GM12878 (cell line): ENCODE results near the gene FKRP. TPM values are rescaled to one million over a fixed set of nuclear protein-coding genes. Genes with fewer than 3 reads are reported as not detected.

Experiments used
- ATAC-seq: fragments of 200-7000 bp; cut with Tn5 transposase; 3 replicates; pipeline ENCODE4 v1.9.1; 2020; ENCODE audit warnings: mild to moderate bottlenecking, moderate library complexity
- BruUV-seq: library from RNA; stranded (reverse); fragments of 400-500 nt; replicated peaks from 2 replicates; lab custom pipeline; 2021; lab: Mats Ljungman, UMichigan
- CTCF ChIA-PET: fragments of 300-600 bp; sonication (Branson Sonifier 250); formaldehyde crosslinking; extraction: SDS; loops from one replicate; lab custom pipeline; 2021; ENCODE audit warnings: inconsistent platforms; lab: Yijun Ruan, JAX
- POLR2A ChIA-PET: fragments of 350-600 bp; formaldehyde crosslinking; extraction: SDS; loops from one replicate; lab custom pipeline; 2021; ENCODE audit warnings: inconsistent platforms; lab: Charles Lee
- RAD21 ChIA-PET: fragments of 300-600 bp; sonication (Branson Sonifier 250); formaldehyde crosslinking; loops from one replicate; lab custom pipeline; 2023; ENCODE audit warnings: antibody characterized with exemption; ENCODE audit not compliant: unreplicated experiment; lab: Charles Lee
- SMC1A ChIA-PET: fragments of 300-600 bp; sonication (Branson Sonifier 250); formaldehyde crosslinking; loops from one replicate; lab custom pipeline; 2023; ENCODE audit not compliant: unreplicated experiment, uncharacterized antibody; lab: Charles Lee
- DNase-seq: peaks from one replicate; pipeline ENCODE4 v3.0.0-alpha.2; 2011; ENCODE audit warnings: low read depth, low spot score
- FAIRE-seq: peaks from 3 replicates; lab custom pipeline; 2011; peaks lifted over from hg19 to GRCh38; lab: Jason Lieb, UNC
- H2AFZ ChIP-seq: 2 replicates; pipeline ENCODE4 v1.6.0; 2011; ENCODE audit warnings: low read depth, low read length, control low read depth; ENCODE audit not compliant: control insufficient read depth
- H3K27ac ChIP-seq: 2 replicates; pipeline ENCODE4 v1.5.1; 2011; ENCODE audit warnings: control low read depth; ENCODE audit not compliant: control insufficient read depth, insufficient read depth
- H3K27me3 ChIP-seq, 2 experiments: replicated peaks in 1 of 2; 2 replicates each; pipeline versions ENCODE4 v1.6.0 to v1.6.1; 2011; ENCODE audit warnings: low read length in 1 of 2; ENCODE audit not compliant: control insufficient read depth in 2 of 2, insufficient read depth in 2 of 2
- H3K36me3 ChIP-seq, 2 experiments: 2 replicates each; pipeline ENCODE4 v1.5.1; 2011; ENCODE audit warnings: low read length in 1 of 2; ENCODE audit not compliant: control insufficient read depth in 2 of 2, insufficient read depth in 2 of 2
- H3K4me1 ChIP-seq: 2 replicates; pipeline ENCODE4 v1.6.1; 2011; ENCODE audit warnings: mild to moderate bottlenecking, low read length, moderate library complexity, mixed read lengths; ENCODE audit not compliant: control insufficient read depth, insufficient read depth
- H3K4me2 ChIP-seq: 2 replicates; pipeline ENCODE4 v1.6.0; 2011; ENCODE audit warnings: control low read depth; ENCODE audit not compliant: control insufficient read depth, insufficient read depth
- H3K4me3 ChIP-seq: fragments of 200-600 bp; sonication (generic); 2 replicates; pipeline ENCODE4 v1.5.1; 2016
- H3K79me2 ChIP-seq: 2 replicates; pipeline ENCODE4 v1.6.0; 2011; ENCODE audit warnings: low read length; ENCODE audit not compliant: control insufficient read depth, insufficient read depth
- H3K9ac ChIP-seq: 2 replicates; pipeline ENCODE4 v1.8.0; 2011; ENCODE audit warnings: low read length, control low read depth, mixed read lengths; ENCODE audit not compliant: control insufficient read depth, insufficient read depth
- H3K9me3 ChIP-seq: replicated peaks from 3 replicates; pipeline ENCODE4 v1.5.1; 2011; ENCODE audit warnings: mild to moderate bottlenecking, low read length; ENCODE audit not compliant: control insufficient read depth, insufficient read depth
- H4K20me1 ChIP-seq: 2 replicates; pipeline ENCODE4 v1.6.0; 2011; ENCODE audit not compliant: control insufficient read depth, insufficient read depth
- CBX5 ChIP-seq: sonication (generic); IDR thresholded peaks from 2 replicates; pipeline ENCODE4 v1.6.1; 2016; ENCODE audit warnings: low read depth, moderate library complexity, mild to moderate bottlenecking, inconsistent platforms
- CHD1 ChIP-seq: IDR thresholded peaks from 2 replicates; pipeline ENCODE4 v1.6.1; 2012; ENCODE audit warnings: low read depth, low read length, improper control_type of control experiment
- CHD4 ChIP-seq: fragments of 200-600 bp; sonication (generic); IDR thresholded peaks from 2 replicates; pipeline ENCODE4 v1.6.1; 2016; ENCODE audit warnings: mild to moderate bottlenecking
- GABPA ChIP-seq: IDR thresholded peaks from 2 replicates; pipeline ENCODE4 v1.6.1; 2014; ENCODE audit warnings: antibody characterized with exemption, low read depth, mild to moderate bottlenecking, inconsistent platforms
- HCFC1 ChIP-seq: fragments of 150-350 bp; IDR thresholded peaks from 2 replicates; pipeline ENCODE4 v1.6.1; 2014; ENCODE audit warnings: low read length
- IKZF2 ChIP-seq, 2 experiments: fragments of 450-650 bp; IDR thresholded peaks; 2 replicates each; pipeline ENCODE4 v1.6.1; 2017; ENCODE audit warnings: mild to moderate bottlenecking in 2 of 2, moderate library complexity in 2 of 2
- MEF2B ChIP-seq: fragments of 450-650 bp; IDR thresholded peaks from 2 replicates; pipeline ENCODE4 v1.6.1; 2018; ENCODE audit warnings: mild to moderate bottlenecking, moderate library complexity; ENCODE audit not compliant: partially characterized antibody, poor library complexity, severe bottlenecking
- MTA3 ChIP-seq: IDR thresholded peaks from 2 replicates; pipeline ENCODE4 v1.6.1; 2012; ENCODE audit warnings: low read length, inconsistent platforms, borderline replicate concordance
- NFIC ChIP-seq: IDR thresholded peaks from 2 replicates; pipeline ENCODE4 v1.6.1; 2012; ENCODE audit warnings: low read depth, mild to moderate bottlenecking, inconsistent platforms, low read length, moderate library complexity
- NFXL1 ChIP-seq: fragments of 450-650 bp; IDR thresholded peaks from 2 replicates; pipeline ENCODE4 v1.6.1; 2017; ENCODE audit warnings: antibody characterized with exemption, mild to moderate bottlenecking, borderline replicate concordance
- NFYA ChIP-seq: IDR thresholded peaks from 2 replicates; pipeline ENCODE4 v1.6.1; 2011; ENCODE audit warnings: low read depth, mild to moderate bottlenecking, low read length, improper control_type of control experiment, borderline replicate concordance
- NRF1 ChIP-seq: conservative IDR thresholded peaks from 2 replicates; pipeline ENCODE4 v1.6.1; 2011; ENCODE audit warnings: mild to moderate bottlenecking, low read depth, low read length, improper control_type of control experiment
- PKNOX1 ChIP-seq: fragments of 450-650 bp; IDR thresholded peaks from 2 replicates; pipeline ENCODE4 v1.6.1; 2016; ENCODE audit warnings: mild to moderate bottlenecking
- POLR2AphosphoS5 ChIP-seq: IDR thresholded peaks from 2 replicates; pipeline ENCODE4 v1.6.1; 2011; ENCODE audit warnings: mild to moderate bottlenecking, low read length, inconsistent platforms
- RUNX3 ChIP-seq: IDR thresholded peaks from 2 replicates; pipeline ENCODE4 v1.6.1; 2012; ENCODE audit warnings: low read length, inconsistent platforms
- SPI1 ChIP-seq: IDR thresholded peaks from 2 replicates; pipeline ENCODE4 v1.6.1; 2011; ENCODE audit warnings: low read depth, mild to moderate bottlenecking, low read length, moderate library complexity, borderline replicate concordance; ENCODE audit not compliant: insufficient read depth
- TCF12 ChIP-seq: IDR thresholded peaks from 2 replicates; pipeline ENCODE4 v1.6.1; 2011; ENCODE audit warnings: low read depth, mild to moderate bottlenecking, low read length
- TCF3 ChIP-seq: IDR thresholded peaks from 2 replicates; pipeline ENCODE4 v1.6.1; 2012; ENCODE audit warnings: low read depth, mild to moderate bottlenecking, low read length, borderline replicate concordance; ENCODE audit not compliant: insufficient read depth
- WGBS: methylation state at CpG from one replicate; pipeline ENCODE4 v1.1.6; 2016; ENCODE audit warnings: low lambda C conversion rate; ENCODE audit not compliant: insufficient replicate concordance, insufficient coverage; ENCODE audit errors: missing lambda C conversion rate; 5-methylcytosine and 5-hydroxymethylcytosine counted together
- in situ Hi-C: fragments of 300-500 bp; cut with MboI; formaldehyde crosslinking; loops from 9 replicates; pipeline ENCODE4 v1.14.3; 2018; ENCODE audit warnings: mixed read lengths
- intact Hi-C: fragments of 100-400 bp; cut with micrococcal nuclease; formaldehyde crosslinking; loops from one replicate; pipeline ENCODE4 v1.14.2; 2022; ENCODE audit not compliant: unreplicated experiment
- polyA plus RNA-seq, 11 experiments: library from polyadenylated mRNA; depleted of rRNA in 4 of 11; unstranded in 6 of 11; stranded (reverse) in 5 of 11; fragments of >200 nt; fragmentation: Nextera tagmentation in 4 of 11; fragmentation: Illumina TruSeq in 1 of 11; extraction: Ambion mirVana in 4 of 11; extraction: Trizol in 1 of 11; gene quantifications; 1 replicate in 1 of 11; 2 replicates in 10 of 11; pipeline versions ENCODE4 v1.2.1 to v1.2.3, GENCODE V29; 2011 to 2016; ENCODE audit warnings: inconsistent platforms in 2 of 11, missing spikeins in 2 of 11, low read depth in 1 of 11
- total RNA-seq, 4 experiments: library from RNA; depleted of rRNA in 3 of 4; stranded (reverse); fragments of >200 nt in 3 of 4; fragmentation: Illumina TruSeq in 1 of 4; extraction: Trizol in 1 of 4; gene quantifications; 2 replicates each; pipeline versions ENCODE4 v1.2.1 to v1.2.3, GENCODE V29; 2013 to 2021
- TF ChIP-seq, protein P1 (sequence below): IDR thresholded peaks from 2 replicates; pipeline ENCODE4 v1.6.1; 2011; ENCODE audit warnings: low read depth, mild to moderate bottlenecking, low read length, moderate library complexity, borderline replicate concordance; ENCODE audit errors: extremely low read depth

FKRP gene
- total and polyA plus RNA-seq, 10 of the 15 experiments (the other 5 are each of a cell fraction or from before 2014, with no cell fraction given), result 1.3 to 14.1 (median 7.8) TPM

GRCh38 chr19:46755077-46755852, 9.4 kb downstream of the FKRP start:
- Histone ChIP-seq H2AFZ (no peak overlapping the region), H3K4me1 (no peaks in the 10 kb centered on the region), H3K9ac (no peak overlapping the region), H3K9me3 (no peaks in the 10 kb centered on the region), H3K27me3 (no peaks in the 10 kb centered on the region), H3K4me3 (no peak overlapping the region), H3K79me2 (no peaks in the 10 kb centered on the region), H3K36me3 (no peaks in the 10 kb centered on the region; a peak in 1 of 4 replicates), H4K20me1 (no peaks in the 10 kb centered on the region; the same call in 1 of the 2 replicates), H3K27ac (no peak overlapping the region), H3K4me2 (no peak overlapping the region)
- ChIA-PET SMC1A (interaction anchor here (0.6 to 1.2 kb wide), 3 partner anchors 53 to 230 kb away, joined by 3 read pairs; no protein-coding TSS in a partner anchor), RAD21 (interaction anchor here (0.7 to 1.7 kb wide), 4 partner anchors 85 to 228 kb away, joined by 3 to 6 read pairs (median 4); no protein-coding TSS in a partner anchor), CTCF (interaction anchor here (0.6 to 8.9 kb wide), 12 partner anchors 12 to 226 kb away, joined by 3 to 134 read pairs (median 7); partner anchors contain the start of gene DACT3), POLR2A (interaction anchor here (0.7 kb wide), 1 partner anchor 391 kb away, joined by 3 read pairs; no protein-coding TSS in a partner anchor)
- no peak for FAIRE-seq
- in situ Hi-C loops, result no loop called here
- BruUV-seq, result no TSS peak
- WGBS, result 89% methylated on average over 26 of the region's 39 CpGs
- no peak for ATAC-seq
- no peak for DNase-seq
- intact Hi-C loops, result no loop called here
- no peak for TF ChIP-seq CHD1
- TF ChIP-seq NFXL1, result no peak
- TF ChIP-seq, protein P1, sequence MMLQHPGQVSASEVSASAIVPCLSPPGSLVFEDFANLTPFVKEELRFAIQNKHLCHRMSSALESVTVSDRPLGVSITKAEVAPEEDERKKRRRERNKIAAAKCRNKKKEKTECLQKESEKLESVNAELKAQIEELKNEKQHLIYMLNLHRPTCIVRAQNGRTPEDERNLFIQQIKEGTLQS, result no peak
- no peak for TF ChIP-seq NFIC
- no peak for TF ChIP-seq NFYA
- no peak for TF ChIP-seq CHD4
- no peak for TF ChIP-seq CBX5
- TF ChIP-seq MTA3, result no peak
- no peak for TF ChIP-seq PKNOX1
- TF ChIP-seq SPI1, result no peak
- no peak for TF ChIP-seq TCF3
- no peak for TF ChIP-seq RUNX3
- no peak for TF ChIP-seq NRF1
- TF ChIP-seq IKZF2 (IDR thresholded peaks at IDR 0.05), result no peak
- TF ChIP-seq HCFC1, result no peak
- no peak for TF ChIP-seq POLR2AphosphoS5
- no peak for TF ChIP-seq TCF12
- no peak for TF ChIP-seq GABPA
- TF ChIP-seq MEF2B, result no peak
